ENCODE data around the gene CLEC2A.
A peak's percentile ranks its signal among the peaks of the same experiment; 100 is the strongest.
"Not testable (repeated sequence)": the region's sequence is repeated elsewhere in the genome, so short reads cannot be mapped to it uniquely, and the experiment has no call there.

Gene CLEC2A

GRCh38 chr12:9932270-9932669, at the start of gene CLEC2A:
Gene CLEC2A (minus strand): TSS chr12:9932370. CDS start chr12:9932329, 41 bp downstream.
- no peak for DNase-seq

GRCh38 chr12:9980126-9980525, 48.0 kb upstream of the CLEC2A start:
- DNase-seq, result no peak

GRCh38 chr12:9977916-9978315, 45.7 kb upstream of the CLEC2A start:
- no peak for DNase-seq

- not testable (repeated sequence) for DNase-seq
Observed at GRCh38 chr12:9976626-9977025, 44.5 kb upstream of the CLEC2A start.

- no peak for DNase-seq
Observed at GRCh38 chr12:9975614-9976013, 43.4 kb upstream of the CLEC2A start.

GRCh38 chr12:9974731-9975130, 42.6 kb upstream of the CLEC2A start:
- not testable (repeated sequence) for DNase-seq

- DNase-seq, result no peak
Observed at GRCh38 chr12:9973949-9974348, 41.8 kb upstream of the CLEC2A start.

GRCh38 chr12:9971181-9971580, 39.0 kb upstream of the CLEC2A start, which contains the start of gene CLEC12A:
Gene CLEC12A (plus strand): TSS chr12:9971409. CDS start chr12:9971597, 188 bp downstream.
- no peak for DNase-seq

- no peak for DNase-seq
Observed at GRCh38 chr12:9969673-9970072, 37.5 kb upstream of the CLEC2A start.

- no peak for DNase-seq
Observed at GRCh38 chr12:9961901-9962300, 29.7 kb upstream of the CLEC2A start.

- no peak for DNase-seq
Observed at GRCh38 chr12:9961106-9961505, 28.9 kb upstream of the CLEC2A start.

- DNase-seq, result no peak
Observed at GRCh38 chr12:9960590-9960989, 28.4 kb upstream of the CLEC2A start.

- no peak for DNase-seq
Observed at GRCh38 chr12:9957834-9958233, 25.7 kb upstream of the CLEC2A start.

- not testable (repeated sequence) for DNase-seq
Observed at GRCh38 chr12:9952954-9953729, 21.0 kb upstream of the CLEC2A start.

GRCh38 chr12:9951026-9951675, 19.0 kb upstream of the CLEC2A start:
- peak; percentile 57 for DNase-seq

- DNase-seq, result no peak
Observed at GRCh38 chr12:9948606-9949296, 16.6 kb upstream of the CLEC2A start.

- no peak for DNase-seq
Observed at GRCh38 chr12:9947674-9948073, 15.5 kb upstream of the CLEC2A start.

GRCh38 chr12:9944391-9944790, 12.2 kb upstream of the CLEC2A start:
- no peak for DNase-seq

- DNase-seq, result no peak
Observed at GRCh38 chr12:9943240-9943639, 11.1 kb upstream of the CLEC2A start.

- DNase-seq, result no peak
Observed at GRCh38 chr12:9941838-9942237, 9.7 kb upstream of the CLEC2A start.

GRCh38 chr12:9940375-9940774, 8.2 kb upstream of the CLEC2A start:
- DNase-seq, result peak; percentile 35

GRCh38 chr12:9936591-9936990, 4.4 kb upstream of the CLEC2A start:
- DNase-seq, result no peak

GRCh38 chr12:9935026-9935425, 2.9 kb upstream of the CLEC2A start:
- DNase-seq, result no peak

GRCh38 chr12:9933958-9934357, 1.8 kb upstream of the CLEC2A start:
- no peak for DNase-seq

All from KG1 (cell line).